SK-N-SH (cell line): ENCODE data around the gene PCLO. TPM values are rescaled to one million over a fixed set of nuclear protein-coding genes. Genes with fewer than 3 reads are reported as not detected.

Experiments used
- CTCF ChIA-PET: fragments of 300-600, 350-600 bp; formaldehyde crosslinking; extraction: SDS; loops from one replicate; lab custom pipeline; 2021; lab: Yijun Ruan, JAX
- POLR2A ChIA-PET: fragments of 350-600 bp; sonication (Branson Sonifier 250); formaldehyde crosslinking; extraction: SDS; loops from one replicate; lab custom pipeline; 2020; ENCODE audit warnings: antibody characterized with exemption, inconsistent platforms; lab: Yijun Ruan, JAX
- DNase-seq: peaks from one replicate; pipeline ENCODE4 v3.0.0; 2012
- H2AFZ ChIP-seq: fragments of 200-600 bp; sonication (generic); 2 replicates; pipeline ENCODE4 v1.8.1; 2016; ENCODE audit warnings: antibody characterized with exemption, mild to moderate bottlenecking, low read depth
- H3F3A ChIP-seq: fragments of 200-600 bp; sonication (generic); replicated peaks from 2 replicates; pipeline ENCODE3; 2016; ENCODE audit warnings: antibody characterized with exemption, mild to moderate bottlenecking; ENCODE audit not compliant: insufficient read depth
- H3K27ac ChIP-seq, 2 experiments: fragments of 200-500 bp in 1 of 2; fragments of 200-600 bp in 1 of 2; sonication (Bioruptor generic) in 1 of 2; sonication (generic), shearing (Covaris generic) in 1 of 2; 2 replicates each; pipeline versions ENCODE4 v1.5.1 to v1.6.1; 2014 to 2016; ENCODE audit warnings: low read depth in 2 of 2, inconsistent platforms in 1 of 2, low read length in 1 of 2, mild to moderate bottlenecking in 1 of 2, mixed read lengths in 1 of 2
- H3K27me3 ChIP-seq: fragments of 200-600 bp; sonication (generic), shearing (Covaris generic); 2 replicates; pipeline ENCODE4 v1.6.1; 2016; ENCODE audit warnings: mixed run types; ENCODE audit not compliant: insufficient read depth
- H3K36me3 ChIP-seq, 2 experiments: fragments of 200-500 bp in 1 of 2; fragments of 200-600 bp in 1 of 2; sonication (Bioruptor generic) in 1 of 2; sonication (generic) in 1 of 2; replicated peaks in 1 of 2; 2 replicates each; pipeline versions ENCODE3 to v1.5.1; 2014 to 2016; ENCODE audit warnings: low read length in 1 of 2, mild to moderate bottlenecking in 1 of 2; ENCODE audit not compliant: insufficient read depth in 2 of 2, control insufficient read depth in 1 of 2
- H3K4me1 ChIP-seq, 2 experiments: fragments of 200-500 bp in 1 of 2; fragments of 200-600 bp in 1 of 2; sonication (Bioruptor generic) in 1 of 2; sonication (generic), shearing (Covaris generic) in 1 of 2; 2 replicates each; pipeline versions ENCODE4 v1.5.1 to v1.6.1; 2014 to 2016; ENCODE audit warnings: low read depth in 1 of 2, low read length in 1 of 2, mixed run types in 1 of 2; ENCODE audit not compliant: insufficient read depth in 2 of 2, control insufficient read depth in 1 of 2
- H3K4me2 ChIP-seq: fragments of 200-600 bp; sonication (generic), shearing (Covaris generic); 2 replicates; pipeline ENCODE4 v1.6.1; 2017; ENCODE audit warnings: mixed run types
- H3K4me3 ChIP-seq, 2 experiments: fragments of 200-500 bp in 1 of 2; fragments of 200-600 bp in 1 of 2; sonication (Bioruptor generic) in 1 of 2; sonication (generic), shearing (Covaris generic) in 1 of 2; 2 replicates each; pipeline versions ENCODE4 v1.5.1 to v1.8.1; 2014 to 2016; ENCODE audit warnings: low read depth in 2 of 2, inconsistent platforms in 1 of 2, low read length in 1 of 2, mild to moderate bottlenecking in 1 of 2, mixed read lengths in 1 of 2, moderate library complexity in 1 of 2
- H3K79me2 ChIP-seq: fragments of 200-600 bp; sonication (generic); 2 replicates; pipeline ENCODE4 v1.8.1; 2017; ENCODE audit warnings: mild to moderate bottlenecking; ENCODE audit not compliant: insufficient read depth
- H3K9ac ChIP-seq: fragments of 200-600 bp; sonication (generic); 2 replicates; pipeline ENCODE4 v1.6.1; 2017; ENCODE audit warnings: mixed run types
- H3K9me2 ChIP-seq: fragments of 200-600 bp; sonication (generic); 2 replicates; pipeline ENCODE4 v1.6.1; 2017; ENCODE audit warnings: mixed run types
- H3K9me3 ChIP-seq: fragments of 200-600 bp; sonication (generic); 2 replicates; pipeline ENCODE4 v1.6.1; 2017; ENCODE audit warnings: mixed run types, mild to moderate bottlenecking, moderate library complexity
- H4K20me1 ChIP-seq: fragments of 200-600 bp; sonication (generic); 2 replicates; pipeline ENCODE4 v1.6.1; 2017; ENCODE audit warnings: mild to moderate bottlenecking, mixed run types; ENCODE audit not compliant: insufficient read depth
- CTCF ChIP-seq: fragments of 200-600 bp; sonication (generic); IDR thresholded peaks from 2 replicates; pipeline ENCODE4 v1.6.1; 2017; ENCODE audit warnings: antibody characterized with exemption, mild to moderate bottlenecking, moderate library complexity
- JUND ChIP-seq: IDR thresholded peaks from 2 replicates; pipeline ENCODE4 v1.4.0; 2012
- MXI1 ChIP-seq: IDR thresholded peaks from 2 replicates; pipeline ENCODE4 v1.6.1; 2012; ENCODE audit warnings: mild to moderate bottlenecking, low read depth, low read length, improper control_type of control experiment
- RAD21 ChIP-seq: IDR thresholded peaks from 2 replicates; pipeline ENCODE4 v1.6.1; 2012; ENCODE audit warnings: mild to moderate bottlenecking, low read length
- SIN3A ChIP-seq: IDR thresholded peaks from 2 replicates; pipeline ENCODE4 v1.6.1; 2012; ENCODE audit warnings: low read depth, mild to moderate bottlenecking, low read length, moderate library complexity, borderline replicate concordance
- SMC3 ChIP-seq: IDR thresholded peaks from 2 replicates; pipeline ENCODE4 v1.6.1; 2012; ENCODE audit warnings: low read depth, low read length, improper control_type of control experiment
- TCF12 ChIP-seq: IDR thresholded peaks from 2 replicates; pipeline ENCODE4 v1.4.0; 2012
- YY1 ChIP-seq: IDR thresholded peaks from 2 replicates; pipeline ENCODE4 v1.4.0; 2012; ENCODE audit warnings: low read depth, mild to moderate bottlenecking
- WGBS: methylation state at CpG from one replicate; pipeline ENCODE4 v1.1.6; 2017; ENCODE audit warnings: low lambda C conversion rate; 5-methylcytosine and 5-hydroxymethylcytosine counted together
- polyA plus RNA-seq, 3 experiments: library from polyadenylated mRNA; depleted of rRNA; stranded (reverse); fragments of >200 nt; gene quantifications; 2 replicates each; pipeline ENCODE4 v1.2.3, GENCODE V29; 2012
- TF ChIP-seq, protein P1 (sequence below): IDR thresholded peaks from 2 replicates; pipeline ENCODE4 v1.4.0; 2012; ENCODE audit warnings: low read depth, borderline replicate concordance
- TF ChIP-seq, protein P2 (sequence below): IDR thresholded peaks from 2 replicates; pipeline ENCODE4 v1.6.1; 2012; ENCODE audit warnings: mild to moderate bottlenecking, low read depth, low read length, moderate library complexity

Gene PCLO
- polyA plus RNA-seq, 1 of the 3 experiments (the other 2 are of a cell fraction): 0.51 TPM

- H4K20me1 ChIP-seq: no peaks in the 10 kb centered on the region
- no peak overlapping the region; a peak in 1 of 4 replicates for H3K4me3 ChIP-seq
- H3K9ac ChIP-seq: no peak overlapping the region
- H3K79me2 ChIP-seq: no peaks in the 10 kb centered on the region
- H3F3A ChIP-seq: no peaks in the 10 kb centered on the region
- H3K4me1 ChIP-seq: 0 out of 4 replicates have a peak, but pooled peaks cover 0 to 8% of the 10 kb centered on the region in 2 experiments
- ChIA-PET POLR2A (no interaction called here), CTCF (interaction anchor here (0.6 to 6.9 kb wide), 41 partner anchors 9 to 1255 kb away, joined by 3 to 53 read pairs (median 4); no protein-coding TSS in a partner anchor)
- no peaks in the 10 kb centered on the region for H3K9me3 ChIP-seq
- no peaks in the 10 kb centered on the region for H3K9me2 ChIP-seq
- no peak overlapping the region for H3K4me2 ChIP-seq
- peak; percentile 93 for TF ChIP-seq CTCF
- no peak for TF ChIP-seq MXI1
- peak; percentile 91 for TF ChIP-seq RAD21
- TF ChIP-seq TCF12: 0 out of 2 replicates have a peak, but pooled peaks have one; percentile 28
- no peak for TF ChIP-seq SIN3A
- 0 out of 2 replicates have a peak, but pooled peaks have one; percentile 2 for TF ChIP-seq JUND
- TF ChIP-seq SMC3: peak; percentile 89
- 0 out of 2 replicates have a peak, but pooled peaks have one; percentile 33 for TF ChIP-seq YY1
- TF ChIP-seq, all 33 proteins: peak for 6
- no peak overlapping the region for H3K27ac ChIP-seq
- no peaks in the 10 kb centered on the region for H3K27me3 ChIP-seq
- 32% methylated on average over 3 of the region's 3 CpGs for WGBS
- H3K36me3 ChIP-seq: no peaks in the 10 kb centered on the region
- no peak overlapping the region for H2AFZ ChIP-seq
- DNase-seq: peak; percentile 48
Observed at GRCh38 chr7:82740246-82740848, 422.3 kb downstream of the PCLO start.

DNA sequence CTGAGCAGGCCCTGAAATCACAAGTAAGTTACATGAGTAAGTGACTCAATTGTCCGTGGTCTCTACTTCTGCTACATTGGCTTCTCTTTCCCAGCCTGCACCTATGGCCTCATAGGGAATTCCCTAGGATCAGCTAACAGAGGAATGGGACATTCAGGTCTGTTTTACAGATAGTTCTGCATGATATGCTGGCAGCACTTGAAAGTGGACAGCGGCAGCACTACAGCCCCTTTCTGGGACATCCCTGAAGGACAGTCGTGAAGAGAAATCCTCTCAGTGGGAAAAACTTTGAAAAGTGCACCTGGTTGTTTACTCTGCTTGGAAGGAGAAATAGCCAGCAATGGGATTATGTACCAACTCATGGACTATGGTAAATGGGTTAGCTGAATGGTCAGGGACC is 426.1 kb downstream of the PCLO start:
- TF ChIP-seq, protein P1, sequence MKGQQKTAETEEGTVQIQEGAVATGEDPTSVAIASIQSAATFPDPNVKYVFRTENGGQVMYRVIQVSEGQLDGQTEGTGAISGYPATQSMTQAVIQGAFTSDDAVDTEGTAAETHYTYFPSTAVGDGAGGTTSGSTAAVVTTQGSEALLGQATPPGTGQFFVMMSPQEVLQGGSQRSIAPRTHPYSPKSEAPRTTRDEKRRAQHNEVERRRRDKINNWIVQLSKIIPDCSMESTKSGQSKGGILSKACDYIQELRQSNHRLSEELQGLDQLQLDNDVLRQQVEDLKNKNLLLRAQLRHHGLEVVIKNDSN: no peak
- TF ChIP-seq, protein P2, sequence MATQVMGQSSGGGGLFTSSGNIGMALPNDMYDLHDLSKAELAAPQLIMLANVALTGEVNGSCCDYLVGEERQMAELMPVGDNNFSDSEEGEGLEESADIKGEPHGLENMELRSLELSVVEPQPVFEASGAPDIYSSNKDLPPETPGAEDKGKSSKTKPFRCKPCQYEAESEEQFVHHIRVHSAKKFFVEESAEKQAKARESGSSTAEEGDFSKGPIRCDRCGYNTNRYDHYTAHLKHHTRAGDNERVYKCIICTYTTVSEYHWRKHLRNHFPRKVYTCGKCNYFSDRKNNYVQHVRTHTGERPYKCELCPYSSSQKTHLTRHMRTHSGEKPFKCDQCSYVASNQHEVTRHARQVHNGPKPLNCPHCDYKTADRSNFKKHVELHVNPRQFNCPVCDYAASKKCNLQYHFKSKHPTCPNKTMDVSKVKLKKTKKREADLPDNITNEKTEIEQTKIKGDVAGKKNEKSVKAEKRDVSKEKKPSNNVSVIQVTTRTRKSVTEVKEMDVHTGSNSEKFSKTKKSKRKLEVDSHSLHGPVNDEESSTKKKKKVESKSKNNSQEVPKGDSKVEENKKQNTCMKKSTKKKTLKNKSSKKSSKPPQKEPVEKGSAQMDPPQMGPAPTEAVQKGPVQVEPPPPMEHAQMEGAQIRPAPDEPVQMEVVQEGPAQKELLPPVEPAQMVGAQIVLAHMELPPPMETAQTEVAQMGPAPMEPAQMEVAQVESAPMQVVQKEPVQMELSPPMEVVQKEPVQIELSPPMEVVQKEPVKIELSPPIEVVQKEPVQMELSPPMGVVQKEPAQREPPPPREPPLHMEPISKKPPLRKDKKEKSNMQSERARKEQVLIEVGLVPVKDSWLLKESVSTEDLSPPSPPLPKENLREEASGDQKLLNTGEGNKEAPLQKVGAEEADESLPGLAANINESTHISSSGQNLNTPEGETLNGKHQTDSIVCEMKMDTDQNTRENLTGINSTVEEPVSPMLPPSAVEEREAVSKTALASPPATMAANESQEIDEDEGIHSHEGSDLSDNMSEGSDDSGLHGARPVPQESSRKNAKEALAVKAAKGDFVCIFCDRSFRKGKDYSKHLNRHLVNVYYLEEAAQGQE: peak; percentile 85
- no peak overlapping the region for H2AFZ ChIP-seq
- no peaks in the 10 kb centered on the region for H3K36me3 ChIP-seq
- no peaks in the 10 kb centered on the region for H4K20me1 ChIP-seq
- H3K79me2 ChIP-seq: no peaks in the 10 kb centered on the region
- H3F3A ChIP-seq: no peaks in the 10 kb centered on the region
- ChIA-PET POLR2A (no interaction called here), CTCF (interaction anchor here (0.7 to 6.9 kb wide), 6 partner anchors 7 to 1254 kb away, joined by 3 to 53 read pairs (median 5); no protein-coding TSS in a partner anchor)
- H3K9ac ChIP-seq: no peak overlapping the region
- no peak overlapping the region for H3K4me3 ChIP-seq
- H3K27ac ChIP-seq: no peak overlapping the region
- no peak overlapping the region for H3K4me2 ChIP-seq
- H3K9me3 ChIP-seq: no peaks in the 10 kb centered on the region
- no peaks in the 10 kb centered on the region for H3K9me2 ChIP-seq
- DNase-seq: no peak
- no peaks in the 10 kb centered on the region for H3K27me3 ChIP-seq
- WGBS: 99% methylated on average over 3 of the region's 3 CpGs
- no peaks in the 10 kb centered on the region for H3K4me1 ChIP-seq
